ENCODE data around the gene ACAP3.

ACAP3 gene

GRCh38 chr1:1272341-1273208 is 35.2 kb downstream of the ACAP3 start:
- TF ChIP-seq CTCF (IDR thresholded peaks at IDR 0.05; ENCODE audit: extremely low read depth, missing control alignments), result no peak
- no peak for DNase-seq (ENCODE audit: low spot score)

- no peak for DNase-seq (ENCODE audit: low spot score)
Observed at GRCh38 chr1:1270813-1271212, 36.9 kb downstream of the ACAP3 start.

GRCh38 chr1:1268284-1268682 is 39.4 kb downstream of the ACAP3 start:
- DNase-seq (ENCODE audit: low spot score), result no peak
- no peak for TF ChIP-seq CTCF (IDR thresholded peaks at IDR 0.05; ENCODE audit: extremely low read depth, missing control alignments)

More at GRCh38 chr1:1270813-1271212, 36.9 kb downstream of the ACAP3 start:
- no peak for TF ChIP-seq CTCF (IDR thresholded peaks at IDR 0.05; ENCODE audit: extremely low read depth, missing control alignments)

- no peak for DNase-seq (ENCODE audit: low spot score)
- TF ChIP-seq CTCF (IDR thresholded peaks at IDR 0.05; ENCODE audit: extremely low read depth, missing control alignments), result no peak
Observed at GRCh38 chr1:1267488-1268283, 40.0 kb downstream of the ACAP3 start.

GRCh38 chr1:1264868-1265272 is 42.9 kb downstream of the ACAP3 start:
- no peak for TF ChIP-seq CTCF (IDR thresholded peaks at IDR 0.05; ENCODE audit: extremely low read depth, missing control alignments)
- DNase-seq (ENCODE audit: low spot score), result no peak

GRCh38 chr1:1264026-1264425 is 43.7 kb downstream of the ACAP3 start:
- no peak for TF ChIP-seq CTCF (IDR thresholded peaks at IDR 0.05; ENCODE audit: extremely low read depth, missing control alignments)
- no peak for DNase-seq (ENCODE audit: low spot score)

- no peak for DNase-seq (ENCODE audit: low spot score)
- no peak for TF ChIP-seq CTCF (IDR thresholded peaks at IDR 0.05; ENCODE audit: extremely low read depth, missing control alignments)
Observed at GRCh38 chr1:1262758-1263157, 45.0 kb downstream of the ACAP3 start.

All from GM20000 (cell line).